GM20431 (cell line): ENCODE measurements around the gene TBATA.
"Not testable (repeated sequence)": the region's sequence is repeated elsewhere in the genome, so short reads cannot be mapped to it uniquely, and the experiment has no call there.

Source experiments
- in situ Hi-C: fragments of 300-500 bp; cut with MseI, MboI; formaldehyde crosslinking; loops from one replicate; pipeline ENCODE4 v1.15.0; 2020; ENCODE audit warnings: low sequenced_read_pairs; ENCODE audit not compliant: unreplicated experiment

The TBATA gene

GRCh38 chr10:70780772-70781171 lies 4.4 kb downstream of the TBATA start:
- in situ Hi-C loops: no loop called here

GRCh38 chr10:70780370-70780760 lies 4.8 kb downstream of the TBATA start:
- in situ Hi-C loops: no loop called here

- in situ Hi-C loops: no loop called here
Measured at GRCh38 chr10:70779511-70780369, 5.4 kb downstream of the TBATA start.

GRCh38 chr10:70779088-70779487 lies 6.1 kb downstream of the TBATA start:
- in situ Hi-C loops: no loop called here

- in situ Hi-C loops: no loop called here
Measured at GRCh38 chr10:70778267-70778924, 6.8 kb downstream of the TBATA start.

GRCh38 chr10:70777063-70777875 lies 7.9 kb downstream of the TBATA start:
- in situ Hi-C loops: no loop called here

GRCh38 chr10:70776455-70777005 lies 8.6 kb downstream of the TBATA start:
- in situ Hi-C loops: no loop called here

- in situ Hi-C loops: no loop called here
Measured at GRCh38 chr10:70775679-70776454, 9.3 kb downstream of the TBATA start.

- in situ Hi-C loops: no loop called here
Measured at GRCh38 chr10:70774810-70775678, 10.1 kb downstream of the TBATA start.

GRCh38 chr10:70773965-70774809 lies 11.0 kb downstream of the TBATA start:
- in situ Hi-C loops: no loop called here

GRCh38 chr10:70773461-70773860 lies 11.7 kb downstream of the TBATA start:
- in situ Hi-C loops: no loop called here

- in situ Hi-C loops: no loop called here
Measured at GRCh38 chr10:70772627-70773026, 12.6 kb downstream of the TBATA start.

GRCh38 chr10:70771311-70772194 lies 13.6 kb downstream of the TBATA start:
- in situ Hi-C loops: no loop called here

GRCh38 chr10:70770516-70770915 lies 14.7 kb downstream of the TBATA start:
- in situ Hi-C loops: not testable (repeated sequence)

- in situ Hi-C loops: no loop called here
Measured at GRCh38 chr10:70770001-70770400, 15.2 kb downstream of the TBATA start.

GRCh38 chr10:70769121-70769520 lies 16.1 kb downstream of the TBATA start:
- in situ Hi-C loops: no loop called here
